GM18498 (cell line): ENCODE measurements around the gene ATP10B.
"Not testable (repeated sequence)": the region's sequence is repeated elsewhere in the genome, so short reads cannot be mapped to it uniquely, and the experiment has no call there.

Source experiments
- ATAC-seq: cut with Tn5 transposase; IDR thresholded peaks from one replicate; pipeline ENCODE4 v1.9.1; 2021; ENCODE audit warnings: mild to moderate bottlenecking, moderate library complexity; ENCODE audit not compliant: unreplicated experiment

ATP10B gene

DNA sequence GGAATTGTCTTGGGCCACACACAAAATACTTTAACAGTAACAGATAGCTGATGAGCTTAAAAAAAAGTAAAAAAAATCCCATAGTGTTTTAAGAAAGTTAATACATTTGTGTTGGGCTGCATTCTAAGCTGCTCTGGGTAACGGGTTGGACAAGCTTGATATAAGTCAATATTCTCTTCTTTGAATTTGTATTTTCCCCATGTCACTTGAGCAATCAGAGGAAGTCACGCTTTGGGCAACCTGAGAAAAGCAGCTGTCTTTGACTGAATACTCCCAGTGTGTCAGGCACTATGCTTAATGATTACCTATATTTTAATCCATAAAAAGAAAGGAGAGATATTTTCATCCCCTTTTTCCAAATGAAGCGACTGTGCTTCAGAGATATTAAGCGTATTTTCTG, 84.9 kb downstream of the ATP10B start:
- no peak for ATAC-seq

DNA sequence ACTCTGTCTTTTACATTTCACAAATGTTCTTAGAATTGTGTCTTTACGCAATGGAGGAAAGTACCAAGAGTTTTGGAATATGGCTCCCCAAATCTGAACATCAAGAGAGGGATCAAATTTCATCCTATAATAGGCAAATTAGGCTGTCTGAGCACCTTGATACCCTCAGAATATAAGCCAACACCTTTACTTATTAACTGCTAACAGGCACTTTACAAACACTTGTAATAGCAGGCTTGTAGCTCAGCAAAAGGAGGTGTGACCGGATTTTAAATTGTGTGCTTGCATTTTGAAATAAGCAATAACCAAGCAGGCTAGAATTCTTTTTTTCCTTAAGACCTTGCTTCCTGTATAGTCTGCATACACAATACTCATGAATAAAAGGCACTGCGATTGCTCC, 92.0 kb downstream of the ATP10B start:
- ATAC-seq: no peak

GRCh38 chr5:160757194-160757593, 94.8 kb downstream of the ATP10B start:
- no peak for ATAC-seq

DNA sequence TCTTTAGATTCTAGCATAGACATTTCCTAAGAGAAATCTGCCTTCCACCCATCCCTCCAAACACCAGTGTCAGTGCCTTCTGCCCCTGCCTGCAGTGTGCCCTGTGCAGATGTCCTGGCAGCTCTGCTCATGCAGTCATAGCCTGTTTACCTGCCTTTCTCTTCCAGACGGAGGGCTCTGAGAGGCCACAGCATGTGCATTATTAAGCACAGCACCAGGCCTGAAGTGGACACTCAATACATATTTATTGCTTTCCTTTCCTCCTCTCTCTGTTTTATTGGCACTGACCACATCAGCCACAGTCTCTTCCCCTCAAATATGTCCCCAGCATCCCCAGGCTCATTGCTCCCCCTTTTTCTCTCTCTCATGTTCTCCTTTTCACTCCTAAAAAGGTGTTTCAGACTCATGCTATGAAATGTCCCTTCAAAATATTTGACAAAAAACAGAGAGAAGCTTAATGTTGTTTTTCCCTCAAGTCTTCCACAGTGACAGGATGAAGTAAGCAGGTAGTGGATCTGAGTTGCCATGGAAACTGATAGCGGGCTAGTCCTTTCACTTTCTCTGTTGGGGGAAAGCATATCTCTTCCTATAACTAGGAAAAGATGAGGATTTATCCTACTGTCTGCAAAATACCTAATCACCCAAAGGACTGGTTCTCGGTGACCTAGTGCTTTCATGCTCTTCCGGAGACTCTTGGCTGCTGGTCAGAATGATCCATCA, 100.9 kb downstream of the ATP10B start:
- ATAC-seq: no peak

- ATAC-seq: no peak
Measured at GRCh38 chr5:160749682-160750081, 102.3 kb downstream of the ATP10B start.

- ATAC-seq: no peak
Measured at GRCh38 chr5:160749026-160749425, 103.0 kb downstream of the ATP10B start.

- ATAC-seq: no peak
Measured at GRCh38 chr5:160747987-160748386, 104.0 kb downstream of the ATP10B start.

GRCh38 chr5:160747559-160747958, 104.5 kb downstream of the ATP10B start:
- no peak for ATAC-seq

DNA sequence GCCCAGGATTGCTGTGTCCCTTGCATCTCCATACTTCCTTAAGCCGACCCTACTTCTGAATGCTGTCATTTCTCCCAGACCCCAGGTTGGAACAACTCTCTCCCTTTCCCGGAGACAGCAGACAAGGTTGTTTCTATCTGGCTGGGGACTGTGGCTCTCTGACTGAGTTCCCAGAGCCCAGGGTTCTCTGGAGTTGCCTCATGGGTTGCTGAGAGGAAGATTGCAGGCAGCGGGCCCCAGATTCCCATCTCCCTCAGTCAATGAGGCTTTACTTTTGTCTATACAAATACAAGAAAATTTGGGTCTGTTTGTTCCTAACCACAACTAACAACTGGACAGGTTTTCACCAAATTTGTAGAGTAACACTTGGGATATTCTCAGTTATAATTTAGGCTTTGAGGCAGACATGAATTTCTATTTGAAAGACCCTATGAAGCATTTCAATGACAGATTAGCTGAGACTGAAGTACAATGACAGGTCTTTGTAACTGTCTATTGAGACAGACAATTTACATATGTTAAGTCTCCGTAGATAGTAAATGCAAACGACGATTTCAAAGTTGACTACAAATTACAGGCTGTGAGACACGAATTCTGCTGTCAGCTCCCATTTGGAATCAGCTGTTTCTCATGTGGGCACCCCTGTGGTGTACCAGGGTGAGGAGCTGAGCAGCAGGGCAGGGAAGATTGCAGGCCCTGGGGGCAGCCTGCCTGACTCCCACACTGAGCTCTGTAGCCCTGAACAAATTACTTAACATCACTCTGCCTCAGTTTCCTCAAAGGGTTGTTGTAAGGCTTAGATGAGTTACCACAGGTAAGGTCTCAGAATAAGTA, 107.5 kb downstream of the ATP10B start:
- no peak for ATAC-seq

- peak; percentile 62 for ATAC-seq
Measured at GRCh38 chr5:160743027-160743426, 109.0 kb downstream of the ATP10B start.

DNA sequence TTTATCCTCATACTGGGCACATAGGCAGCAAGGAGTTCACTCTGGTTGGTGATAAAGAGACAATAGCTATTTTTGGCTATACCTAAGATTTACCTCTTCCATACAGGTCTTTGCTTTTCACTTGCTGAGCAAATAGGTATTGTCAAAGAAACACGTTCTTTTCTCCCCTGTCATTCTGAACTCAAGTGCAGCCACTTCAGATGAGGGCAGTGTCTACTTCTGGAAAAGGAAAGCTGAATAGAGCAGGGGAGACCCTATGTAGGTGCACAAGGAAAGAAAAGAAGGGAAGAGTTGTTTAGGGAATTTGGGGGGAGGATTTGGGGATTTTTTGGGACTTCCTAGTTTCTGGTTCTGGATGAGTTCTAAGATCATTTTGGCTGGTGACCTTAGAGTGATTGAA, 109.6 kb downstream of the ATP10B start:
- no peak for ATAC-seq

DNA sequence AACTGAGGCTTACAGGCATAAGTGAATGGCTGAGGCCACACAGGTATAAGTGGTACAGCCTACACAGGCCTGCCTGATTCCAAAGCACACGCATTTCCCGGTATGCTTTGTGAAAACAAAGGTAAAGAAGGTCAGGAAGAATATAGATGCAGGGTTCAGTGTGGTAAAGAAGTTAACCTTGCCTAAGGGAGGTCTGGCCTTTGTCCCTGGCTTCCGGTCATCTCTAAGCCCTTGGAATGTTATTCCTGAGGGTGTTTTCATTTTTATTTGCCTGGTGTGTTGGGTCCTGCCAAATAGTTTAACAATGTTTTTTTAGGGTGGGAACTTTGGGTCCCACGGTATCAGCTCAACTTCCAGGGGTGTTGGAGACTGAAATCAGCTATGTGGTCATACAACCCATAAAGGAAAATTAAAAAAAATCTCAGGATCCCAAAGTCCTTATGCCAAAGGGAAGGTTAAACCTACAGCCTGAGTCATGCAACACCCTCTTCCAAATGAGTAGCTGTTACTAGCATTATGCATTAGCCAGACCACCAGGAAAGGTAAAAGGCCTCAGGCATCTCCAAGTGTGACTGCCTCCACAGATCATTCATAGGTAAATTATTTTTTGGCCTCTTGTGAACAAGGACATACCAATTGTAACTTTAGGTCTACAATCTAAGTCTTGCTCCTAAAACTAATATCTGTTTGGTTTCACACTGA, 124.6 kb downstream of the ATP10B start:
- ATAC-seq: no peak

GRCh38 chr5:160726721-160727120, 125.3 kb downstream of the ATP10B start:
- no peak for ATAC-seq

DNA sequence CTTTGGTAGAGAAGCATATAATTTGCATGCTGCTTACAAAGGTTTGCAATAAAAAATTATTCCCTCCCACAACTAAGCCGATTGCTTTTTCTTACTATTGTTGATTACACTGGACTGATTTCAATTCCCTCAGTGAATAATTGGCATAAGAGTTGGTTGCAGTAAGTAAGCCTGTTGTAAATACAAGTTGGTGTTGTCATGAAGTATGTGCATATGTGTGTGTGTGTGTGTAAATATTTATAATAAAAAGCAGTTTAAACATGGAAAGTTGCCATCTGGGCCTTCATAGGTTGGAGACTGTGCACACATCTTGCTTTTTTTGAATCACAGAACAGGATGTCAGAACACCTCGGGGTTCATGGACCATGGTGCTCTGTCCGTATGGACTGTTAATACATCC, 131.2 kb downstream of the ATP10B start:
- ATAC-seq: no peak

DNA sequence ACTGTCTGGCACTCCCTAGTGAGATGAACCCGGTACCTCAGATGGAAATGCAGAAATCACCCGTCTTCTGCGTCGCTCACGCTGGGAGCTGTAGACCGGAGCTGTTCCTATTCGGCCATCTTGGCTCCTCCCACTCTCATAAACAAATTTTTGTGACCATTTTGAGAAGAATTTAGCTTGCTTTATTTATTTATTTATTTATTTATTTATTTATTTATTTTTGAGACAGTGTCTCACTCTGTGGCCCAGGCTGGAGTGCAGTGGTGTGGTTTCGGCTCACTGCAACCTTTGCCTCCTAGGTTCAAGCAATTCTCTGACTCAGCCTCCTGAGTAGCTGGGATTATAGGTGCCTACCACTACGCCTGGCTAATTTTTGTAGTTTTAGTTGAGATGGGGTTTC, 136.5 kb downstream of the ATP10B start:
- not testable (repeated sequence) for ATAC-seq

GRCh38 chr5:160703547-160704189, 148.3 kb downstream of the ATP10B start:
- ATAC-seq: no peak

DNA sequence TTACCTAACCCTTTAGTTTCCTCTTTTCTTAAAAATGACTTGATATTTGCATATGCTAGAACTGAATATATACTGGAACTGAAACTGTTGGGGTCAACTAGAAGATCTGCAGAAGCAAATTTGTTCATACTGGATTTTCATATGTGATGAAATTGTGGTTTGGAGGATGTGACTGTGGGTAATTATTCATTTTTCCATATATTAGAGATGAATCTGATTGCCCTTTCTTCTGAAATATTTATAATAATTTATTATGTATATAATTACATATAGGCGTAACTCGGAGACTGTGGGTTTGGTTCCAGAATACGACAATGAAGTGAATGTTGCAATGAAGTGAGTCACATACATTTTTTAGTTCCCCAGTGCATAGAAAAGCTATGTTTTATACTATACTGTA, 149.1 kb downstream of the ATP10B start:
- peak; percentile 89 for ATAC-seq

- ATAC-seq: no peak
Measured at GRCh38 chr5:160702311-160702803, 149.7 kb downstream of the ATP10B start.

DNA sequence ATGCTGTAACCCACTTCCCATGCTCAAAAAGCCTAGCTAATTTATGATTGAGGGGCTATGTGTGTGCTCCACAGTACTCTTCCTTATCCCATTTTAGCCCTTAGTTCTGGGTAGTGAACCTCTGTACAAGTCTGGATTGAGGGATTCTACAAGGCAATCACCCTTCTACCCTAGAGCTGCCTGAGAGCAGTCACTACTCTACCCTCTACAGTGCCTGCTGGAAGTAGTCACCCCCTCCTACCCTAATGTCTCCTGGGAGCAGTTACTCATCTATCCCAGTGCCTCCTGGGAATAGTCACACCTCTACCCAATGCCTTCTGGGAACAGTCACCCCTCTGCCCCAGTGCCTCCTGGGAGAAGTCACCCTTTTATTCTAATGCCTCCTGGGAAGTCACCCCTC, 150.6 kb downstream of the ATP10B start:
- ATAC-seq: no peak

DNA sequence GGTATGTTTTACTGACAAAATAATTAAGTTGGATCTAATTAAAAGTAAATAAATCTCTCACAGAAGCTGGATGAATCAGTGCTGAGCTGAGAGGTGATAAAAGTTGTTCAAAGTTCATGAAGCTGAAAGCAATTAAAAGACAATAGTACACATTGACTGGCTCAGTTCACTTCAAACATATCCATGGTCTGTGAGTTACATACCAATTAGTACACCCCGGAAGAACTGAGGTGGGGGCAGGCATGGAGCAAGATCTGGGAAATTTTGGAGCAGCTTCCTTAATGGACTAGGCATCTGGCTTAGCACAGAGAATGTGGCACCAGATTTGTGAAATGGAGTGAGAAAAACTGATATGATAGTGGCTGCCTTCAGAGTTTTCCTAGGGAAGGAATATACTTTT, 152.7 kb downstream of the ATP10B start:
- ATAC-seq: no peak

DNA sequence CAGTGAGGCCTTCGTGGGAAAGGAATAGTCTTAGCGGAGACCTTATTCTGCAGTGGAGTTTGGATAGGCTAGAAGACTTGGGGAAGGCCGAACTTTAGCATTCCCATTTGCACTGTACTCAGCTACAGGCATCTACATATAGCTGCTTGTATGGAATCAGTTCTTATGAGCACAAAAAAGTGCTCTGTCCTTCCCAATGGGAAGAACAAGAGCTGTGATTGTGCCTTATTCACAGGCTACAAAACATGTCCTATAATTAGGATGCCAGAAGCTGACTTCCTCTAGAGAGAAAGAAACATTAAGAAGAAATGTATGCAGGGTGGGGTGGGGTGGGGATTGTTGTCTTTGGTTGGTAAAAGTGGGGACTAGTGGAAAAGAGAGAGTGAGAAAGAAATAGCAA, 154.7 kb downstream of the ATP10B start:
- no peak for ATAC-seq
